Measurements from ENCODE around the gene CFAP141.

Gene CFAP141

GRCh38 chr1:154157520-154158306, 48.4 kb downstream of the CFAP141 start:
- H3K4me3 ChIP-seq (ENCODE audit: severe bottlenecking) = no peak overlapping the region

GRCh38 chr1:154155251-154155650, 50.9 kb downstream of the CFAP141 start:
- H3K27ac ChIP-seq (ENCODE audit: poor library complexity, severe bottlenecking) = no peak overlapping the region
- no peaks in the 10 kb centered on the region for H3K27me3 ChIP-seq (ENCODE audit: insufficient read depth, poor library complexity, severe bottlenecking)
- H3K36me3 ChIP-seq (ENCODE audit: low read depth) = peaks cover 48% of the 10 kb centered on the region
- no peak overlapping the region for H3K4me3 ChIP-seq (ENCODE audit: severe bottlenecking)
- H3K9me3 ChIP-seq (ENCODE audit: severe bottlenecking) = no peaks in the 10 kb centered on the region
- H3K4me1 ChIP-seq (ENCODE audit: insufficient read depth, poor library complexity, severe bottlenecking) = no peaks in the 10 kb centered on the region
- no peak for DNase-seq (ENCODE audit: low spot score)
- TF ChIP-seq CTCF (IDR thresholded peaks at IDR 0.05; ENCODE audit: poor library complexity, severe bottlenecking) = no peak
- ATAC-seq (ENCODE audit: low read depth) = no peak

More at GRCh38 chr1:154157520-154158306, 48.4 kb downstream of the CFAP141 start:
- no peaks in the 10 kb centered on the region for H3K27me3 ChIP-seq (ENCODE audit: insufficient read depth, poor library complexity, severe bottlenecking)
- no peak for TF ChIP-seq CTCF (IDR thresholded peaks at IDR 0.05; ENCODE audit: poor library complexity, severe bottlenecking)
- H3K27ac ChIP-seq (ENCODE audit: poor library complexity, severe bottlenecking) = no peak overlapping the region
- no peaks in the 10 kb centered on the region for H3K9me3 ChIP-seq (ENCODE audit: severe bottlenecking)
- DNase-seq (ENCODE audit: low spot score) (no peak), ATAC-seq (ENCODE audit: low read depth) (peak; percentile 34)
- H3K4me1 ChIP-seq (ENCODE audit: insufficient read depth, poor library complexity, severe bottlenecking) = no peaks in the 10 kb centered on the region
- H3K36me3 ChIP-seq (ENCODE audit: low read depth) = peaks cover 71% of the 10 kb centered on the region

GRCh38 chr1:154154534-154155191, 51.5 kb downstream of the CFAP141 start, which contains the start of gene NUP210L:
Gene NUP210L, minus strand, starts transcription at chr1:154155073.
- no peak for TF ChIP-seq CTCF (IDR thresholded peaks at IDR 0.05; ENCODE audit: poor library complexity, severe bottlenecking)
- H3K4me3 ChIP-seq (ENCODE audit: severe bottlenecking) = no peak within 1 kb of the TSS
- H3K36me3 ChIP-seq (ENCODE audit: low read depth) = peaks cover 43% of the 10 kb centered on the region
- no peak within 1 kb of the TSS for H3K27ac ChIP-seq (ENCODE audit: poor library complexity, severe bottlenecking)
- no peaks in the 10 kb centered on the region for H3K4me1 ChIP-seq (ENCODE audit: insufficient read depth, poor library complexity, severe bottlenecking)
- DNase-seq (ENCODE audit: low spot score) (no peak), ATAC-seq (ENCODE audit: low read depth) (peak; percentile 28; the same call in 1 of the 3 replicates)
- H3K27me3 ChIP-seq (ENCODE audit: insufficient read depth, poor library complexity, severe bottlenecking) = no peaks in the 10 kb centered on the region
- H3K9me3 ChIP-seq (ENCODE audit: severe bottlenecking) = no peaks in the 10 kb centered on the region

GRCh38 chr1:154154053-154154452, 52.1 kb downstream of the CFAP141 start:
- no peak overlapping the region for H3K27ac ChIP-seq (ENCODE audit: poor library complexity, severe bottlenecking)
- no peaks in the 10 kb centered on the region for H3K27me3 ChIP-seq (ENCODE audit: insufficient read depth, poor library complexity, severe bottlenecking)
- ATAC-seq (ENCODE audit: low read depth) (no peak), DNase-seq (ENCODE audit: low spot score) (no peak)
- H3K9me3 ChIP-seq (ENCODE audit: severe bottlenecking) = no peaks in the 10 kb centered on the region
- no peak overlapping the region for H3K4me3 ChIP-seq (ENCODE audit: severe bottlenecking)
- no peak for TF ChIP-seq CTCF (IDR thresholded peaks at IDR 0.05; ENCODE audit: poor library complexity, severe bottlenecking)
- H3K4me1 ChIP-seq (ENCODE audit: insufficient read depth, poor library complexity, severe bottlenecking) = no peaks in the 10 kb centered on the region
- peaks cover 36% of the 10 kb centered on the region for H3K36me3 ChIP-seq (ENCODE audit: low read depth)

All from RWPE2 (cell line).